ENCODE measurements around the gene DNAJC1.
"Not testable (repeated sequence)": the region's sequence is repeated elsewhere in the genome, so short reads cannot be mapped to it uniquely, and the experiment has no call there.

Gene DNAJC1

DNA sequence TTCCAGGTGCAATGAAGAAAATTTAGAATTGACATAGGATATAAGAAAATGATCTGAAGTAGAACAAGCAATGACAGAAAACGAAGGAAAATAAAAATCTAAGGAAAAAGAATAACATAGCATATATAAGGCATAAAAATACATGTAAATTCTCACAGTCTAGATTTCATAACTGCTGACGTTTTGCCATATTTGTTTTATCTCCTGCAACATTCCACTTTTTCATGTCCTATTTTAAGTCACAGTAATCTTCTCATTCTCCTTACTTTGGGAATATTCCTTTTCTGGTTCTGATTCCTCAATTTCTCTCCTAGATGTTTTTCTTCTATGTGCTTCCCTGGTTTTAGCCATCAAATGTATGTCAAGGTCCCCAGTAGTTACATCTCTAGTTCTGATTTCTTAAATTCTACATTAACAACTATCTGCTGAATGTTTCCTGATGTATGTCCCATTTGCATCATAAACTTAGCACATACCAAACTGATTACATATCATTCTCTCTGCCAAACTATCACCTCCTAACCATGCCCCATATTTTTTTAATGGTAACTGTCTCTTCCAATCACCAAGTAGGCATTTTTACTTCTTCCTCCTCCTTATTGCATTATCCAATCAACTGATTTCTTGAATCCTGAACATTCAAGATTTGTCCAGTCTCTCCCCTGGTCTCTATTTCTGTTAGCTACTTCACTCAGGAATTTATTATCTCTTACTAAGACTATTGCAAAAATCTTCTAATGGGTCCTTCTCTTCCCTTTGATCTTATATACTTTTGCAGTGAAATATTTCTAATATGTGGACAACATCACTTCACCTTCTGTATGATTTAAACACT, 171.3 kb downstream of the DNAJC1 start:
- DNase-seq (ENCODE audit: low read depth in 1 of 2, low spot score in 1 of 2): no peak

DNA sequence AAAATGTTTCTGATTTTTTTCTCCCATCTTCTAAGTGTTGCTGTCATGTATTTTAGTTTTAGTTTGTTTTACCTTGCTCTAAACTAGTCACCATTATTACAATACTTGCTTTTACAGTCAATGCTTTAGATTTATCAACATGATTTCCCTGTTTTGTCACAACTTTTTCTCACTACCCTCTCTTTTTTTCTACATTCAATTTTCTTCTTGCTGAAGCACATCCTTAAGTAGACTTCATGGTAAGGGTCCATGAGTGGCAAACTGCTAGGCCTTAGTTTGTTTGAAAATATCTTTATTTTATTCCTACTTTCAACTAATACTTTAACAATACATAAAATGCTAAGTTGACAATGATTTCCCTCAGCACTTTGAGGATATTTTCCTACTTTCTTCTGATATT, 173.5 kb downstream of the DNAJC1 start:
- no peak for DNase-seq (ENCODE audit: low read depth in 1 of 2, low spot score in 1 of 2)

DNA sequence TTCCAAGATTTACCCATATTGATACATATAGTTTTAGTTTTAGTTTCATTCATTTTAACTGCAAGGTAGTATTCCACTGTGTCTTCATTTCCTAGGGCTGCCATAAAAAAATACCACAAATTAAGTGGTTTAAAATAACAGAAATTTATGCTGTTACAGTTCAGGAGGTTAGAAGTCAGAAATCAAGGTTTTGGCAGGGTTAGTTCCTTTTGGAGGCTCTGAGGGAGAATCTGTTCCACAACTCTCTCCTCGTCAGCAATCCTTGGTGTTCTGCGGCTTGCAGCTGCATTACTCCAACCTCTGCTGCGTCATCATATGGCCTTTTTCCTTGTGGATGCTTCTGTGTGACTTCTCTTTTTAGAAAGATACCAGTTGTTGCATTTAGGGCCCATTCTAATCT, 176.2 kb downstream of the DNAJC1 start:
- DNase-seq (ENCODE audit: low read depth in 1 of 2, low spot score in 1 of 2): no peak

DNA sequence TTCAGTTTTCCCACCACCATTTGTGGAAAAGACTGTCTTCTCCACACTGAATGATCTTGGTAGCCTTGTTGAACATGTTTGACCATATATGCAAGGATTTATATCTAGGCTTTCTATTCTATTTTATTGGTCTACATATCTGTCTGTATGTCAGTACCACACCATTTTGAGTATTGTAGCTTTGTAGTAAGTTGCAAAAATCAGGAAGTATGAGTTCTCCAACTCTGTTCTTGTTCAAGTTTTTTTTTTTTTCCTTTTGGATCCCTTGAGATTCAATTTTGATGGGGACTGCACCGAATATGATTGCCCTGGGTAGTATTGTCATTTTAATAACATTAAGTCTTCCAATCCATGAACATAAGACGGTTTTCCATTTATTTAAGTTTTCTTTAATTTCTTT, 176.8 kb downstream of the DNAJC1 start:
- DNase-seq (ENCODE audit: low read depth in 1 of 2, low spot score in 1 of 2): no peak

DNA sequence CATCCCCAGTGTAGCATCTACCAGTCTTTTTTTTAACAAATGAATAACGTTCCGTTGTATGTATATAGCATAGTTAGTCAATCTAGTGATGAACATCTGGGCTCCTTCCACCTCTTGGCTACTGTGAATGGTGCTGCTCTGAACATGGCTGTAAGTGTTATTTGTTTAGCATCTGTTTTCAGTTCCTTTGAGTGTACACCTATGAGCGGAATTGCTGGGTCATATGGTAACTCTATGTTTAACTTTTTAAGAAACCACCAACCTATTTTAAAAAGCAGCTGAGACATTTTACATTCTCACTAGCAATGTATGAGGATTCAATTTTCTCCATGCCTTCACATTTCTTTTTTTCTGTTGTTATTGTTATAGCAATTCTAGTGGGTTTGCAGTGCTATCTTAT, 178.2 kb downstream of the DNAJC1 start:
- no peak for DNase-seq (ENCODE audit: low read depth in 1 of 2, low spot score in 1 of 2)

DNA sequence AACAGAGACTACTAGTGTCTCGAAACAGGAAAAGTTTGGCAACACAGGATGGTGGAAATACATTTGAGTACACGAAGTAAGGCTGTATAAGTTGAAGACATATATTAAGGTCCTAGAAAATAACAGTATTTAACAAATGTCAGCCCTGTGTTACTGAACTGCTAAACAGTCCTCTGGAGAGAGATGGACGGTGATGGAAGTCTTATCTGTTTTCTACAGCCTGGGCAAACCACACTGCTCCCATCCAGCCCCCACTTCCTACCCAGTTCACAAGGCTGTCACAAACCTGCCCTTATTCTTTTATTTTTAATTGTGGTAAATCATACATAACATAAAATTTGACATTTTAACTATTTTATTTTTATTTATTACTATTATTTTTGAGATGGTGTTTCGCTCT, 179.1 kb downstream of the DNAJC1 start:
- DNase-seq (ENCODE audit: low read depth in 1 of 2, low spot score in 1 of 2): no peak

DNA sequence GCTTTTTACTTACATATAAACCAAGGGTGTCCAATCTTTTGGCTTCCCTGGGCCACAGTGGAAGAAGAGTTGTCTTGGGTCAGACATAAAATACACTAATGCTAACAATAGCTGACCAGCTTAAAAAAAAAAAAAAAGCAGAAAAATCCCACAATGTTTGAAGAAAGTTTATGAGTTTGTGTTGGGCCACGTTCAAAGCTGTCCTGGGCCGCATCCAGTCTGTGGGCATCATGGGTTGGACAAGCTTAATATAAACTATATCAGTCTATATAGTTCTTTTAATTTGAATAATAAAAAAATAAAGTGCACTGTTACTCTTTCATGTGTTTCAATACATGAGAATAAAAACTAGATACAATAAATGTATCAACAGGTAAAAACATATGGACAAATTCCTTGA, 179.9 kb downstream of the DNAJC1 start:
- no peak for DNase-seq (ENCODE audit: low read depth in 1 of 2, low spot score in 1 of 2)

DNA sequence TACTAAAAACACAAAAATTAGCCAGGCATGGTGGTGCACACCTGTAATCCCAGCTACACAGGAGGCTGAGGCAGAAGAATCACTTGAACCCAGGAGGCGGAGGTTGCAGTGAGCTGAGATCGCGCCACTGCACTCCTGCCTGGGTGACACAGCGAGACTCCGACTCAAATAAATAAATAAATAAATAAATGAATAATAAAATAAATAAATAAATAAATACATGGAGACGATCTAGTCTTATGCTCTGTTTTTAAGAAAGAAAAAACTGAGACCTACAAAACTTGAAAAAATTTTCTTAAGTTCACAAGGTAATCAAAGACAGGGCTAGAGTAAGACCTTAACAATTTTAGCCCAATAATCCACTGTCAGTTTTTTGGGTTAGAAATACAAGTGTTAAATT, 181.3 kb downstream of the DNAJC1 start:
- DNase-seq (ENCODE audit: low read depth in 1 of 2, low spot score in 1 of 2): not testable (repeated sequence)

DNA sequence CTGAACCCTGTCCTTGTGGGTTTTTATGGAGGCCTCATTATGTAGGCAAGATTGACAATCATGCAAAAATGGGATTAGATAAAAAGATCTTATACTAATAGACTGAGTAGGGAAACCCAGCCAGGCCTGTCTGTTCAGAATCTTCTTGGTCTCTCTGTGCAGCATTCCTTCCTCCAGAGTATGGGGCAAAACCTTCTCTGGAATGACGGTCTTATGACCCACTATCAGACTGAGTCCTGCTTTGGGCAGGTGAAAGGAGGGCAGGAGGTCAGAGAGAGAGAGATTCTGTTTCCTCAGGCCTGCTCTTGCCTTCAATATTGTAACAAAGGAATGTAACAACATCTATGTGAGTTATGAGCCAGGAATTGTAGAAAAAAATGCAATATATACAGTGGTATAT, 182.6 kb downstream of the DNAJC1 start:
- DNase-seq (ENCODE audit: low read depth in 1 of 2, low spot score in 1 of 2): no peak

DNA sequence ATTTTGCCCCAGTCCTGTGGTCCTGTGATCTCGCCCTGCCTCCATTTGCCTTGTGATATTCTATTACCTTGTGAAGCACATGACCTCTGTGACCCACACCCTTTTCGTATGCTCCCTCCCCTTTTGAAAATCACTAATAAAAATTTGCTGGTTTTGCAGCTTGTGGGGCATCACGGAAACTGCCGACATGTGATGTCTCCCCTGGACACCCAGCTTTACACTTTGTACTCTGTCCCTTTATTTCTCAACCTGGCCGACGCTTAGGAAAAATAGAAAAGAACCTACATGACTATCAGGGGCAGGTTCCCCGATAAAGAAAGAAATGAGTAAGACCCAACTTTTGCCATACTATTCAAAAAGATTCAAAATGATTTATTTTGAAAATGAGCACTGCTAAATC, 185.1 kb downstream of the DNAJC1 start:
- DNase-seq (ENCODE audit: low read depth in 1 of 2, low spot score in 1 of 2): not testable (repeated sequence)

DNA sequence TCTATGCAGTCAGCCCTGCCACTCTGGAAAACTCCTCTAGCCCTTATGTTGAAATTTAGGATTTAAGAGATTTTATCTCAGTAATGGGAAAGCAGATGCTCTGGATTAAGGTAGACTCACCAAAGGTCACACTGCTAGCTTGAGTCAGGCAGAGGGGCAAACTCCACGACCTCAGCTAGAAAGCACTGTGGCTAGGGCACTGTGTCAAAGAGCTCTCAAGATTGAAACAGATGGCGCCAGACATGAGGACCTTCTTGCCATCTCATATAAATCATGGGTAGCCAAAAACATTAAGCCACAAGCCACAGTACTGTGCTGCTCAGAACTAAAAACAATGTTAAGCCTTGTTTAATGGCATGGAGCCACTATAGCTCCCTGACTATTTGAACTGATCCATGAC, 188.7 kb downstream of the DNAJC1 start:
- no peak for DNase-seq (ENCODE audit: low read depth in 1 of 2, low spot score in 1 of 2)

DNA sequence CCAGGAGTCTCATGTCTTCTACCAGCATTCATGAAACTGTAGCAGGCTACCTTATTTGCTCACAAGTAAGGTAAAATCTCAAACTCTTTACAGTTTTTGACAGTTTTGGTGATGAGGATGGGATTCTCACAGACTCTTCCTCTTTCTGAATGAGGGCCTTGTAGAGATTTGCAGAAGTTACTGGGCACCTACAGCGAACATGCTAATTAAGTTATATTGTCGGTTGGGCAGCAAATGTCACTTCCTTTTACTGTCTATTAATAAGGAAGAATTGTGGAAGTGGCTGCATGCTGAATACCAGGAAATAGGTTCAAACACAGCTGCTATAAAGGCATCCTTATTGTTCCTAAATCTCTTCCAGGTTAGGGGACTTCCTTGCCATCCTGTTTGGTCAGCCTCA, 189.6 kb downstream of the DNAJC1 start:
- DNase-seq (ENCODE audit: low read depth in 1 of 2, low spot score in 1 of 2): no peak

DNA sequence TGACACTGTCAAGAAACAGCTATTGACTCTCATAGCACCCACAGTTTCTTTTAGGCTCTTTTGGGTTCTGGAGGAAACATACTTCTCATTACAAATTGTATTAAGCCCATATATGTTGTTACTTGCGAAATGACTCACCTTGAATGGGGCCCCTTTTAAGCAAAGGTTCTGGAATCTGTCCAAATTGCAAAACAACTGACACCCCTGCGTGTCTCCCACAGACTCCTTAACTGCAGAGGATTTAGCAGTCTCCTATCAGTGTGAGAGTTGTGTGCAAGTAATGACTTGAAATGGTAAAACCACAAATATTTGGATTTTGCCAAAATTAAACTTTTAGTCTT, 192.3 kb downstream of the DNAJC1 start:
- DNase-seq (ENCODE audit: low read depth in 1 of 2, low spot score in 1 of 2): no peak

DNA sequence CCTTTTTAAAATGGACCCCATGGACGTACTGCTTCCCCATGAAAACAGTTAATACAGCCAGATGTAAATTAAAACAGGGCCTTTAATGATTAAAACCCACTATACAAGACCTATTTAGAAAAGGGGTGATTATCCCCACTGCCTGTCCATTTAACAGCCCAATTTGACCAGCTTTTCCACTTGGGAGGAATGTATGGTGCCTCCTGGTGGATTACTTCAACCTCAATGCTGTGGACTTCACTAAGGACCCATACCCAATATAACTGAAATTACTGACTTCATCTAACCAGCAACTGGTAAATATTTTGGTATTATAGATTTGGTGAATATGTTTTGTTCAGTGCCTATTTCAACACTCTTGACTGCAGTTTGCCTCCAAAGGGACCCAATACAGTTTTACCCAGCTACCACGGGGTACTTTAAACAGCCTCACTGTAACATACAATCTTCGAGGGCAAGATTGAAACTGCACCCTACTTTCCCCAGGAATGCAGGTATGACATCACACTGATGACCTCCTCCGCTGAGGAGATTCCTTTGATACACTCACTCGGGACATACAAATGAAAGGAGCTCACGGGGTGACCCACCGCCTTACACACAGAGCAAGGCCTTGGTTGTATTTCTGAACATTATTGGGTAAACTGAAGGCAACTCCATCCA, 192.8 kb downstream of the DNAJC1 start:
- DNase-seq (ENCODE audit: low read depth in 1 of 2, low spot score in 1 of 2): no peak

DNA sequence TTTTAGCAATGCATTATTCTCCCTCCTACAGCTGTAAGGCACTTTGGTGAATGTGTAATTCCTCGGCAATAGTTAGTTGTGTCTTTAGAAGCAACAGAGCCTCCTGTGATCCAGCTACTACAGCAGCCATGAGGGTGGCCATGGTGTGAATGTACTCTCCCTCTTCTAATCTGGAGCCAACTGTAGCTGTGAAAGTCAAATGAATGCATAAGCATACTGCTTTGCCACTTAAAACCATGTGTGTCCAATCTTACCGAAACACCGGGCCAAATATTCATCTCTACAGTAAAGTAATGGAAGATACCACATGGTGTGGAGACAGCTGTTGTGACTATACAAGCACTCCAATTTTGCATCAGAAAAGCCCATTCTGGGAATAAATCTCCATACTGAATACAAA, 195.0 kb downstream of the DNAJC1 start:
- DNase-seq (ENCODE audit: low read depth in 1 of 2, low spot score in 1 of 2): no peak

DNA sequence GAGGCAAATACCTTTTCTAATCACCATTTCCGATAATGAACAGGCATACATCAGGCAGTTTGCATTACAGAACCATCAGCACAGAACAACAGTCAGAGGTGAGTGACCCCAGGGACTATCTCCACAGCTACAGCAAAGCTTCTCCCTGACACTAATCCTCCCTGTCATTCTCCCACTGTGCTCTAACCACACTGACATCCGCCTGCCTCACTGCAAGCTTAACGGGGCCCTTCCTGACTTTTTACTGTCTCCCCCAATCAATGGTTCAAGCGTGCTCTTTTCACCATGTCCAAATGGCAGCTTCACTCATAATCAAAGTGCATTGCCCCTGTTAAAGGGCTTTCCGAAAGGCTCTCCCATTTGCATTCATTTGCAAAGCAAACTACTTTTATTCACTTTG, 196.3 kb downstream of the DNAJC1 start:
- no peak for DNase-seq (ENCODE audit: low read depth in 1 of 2, low spot score in 1 of 2)

DNA sequence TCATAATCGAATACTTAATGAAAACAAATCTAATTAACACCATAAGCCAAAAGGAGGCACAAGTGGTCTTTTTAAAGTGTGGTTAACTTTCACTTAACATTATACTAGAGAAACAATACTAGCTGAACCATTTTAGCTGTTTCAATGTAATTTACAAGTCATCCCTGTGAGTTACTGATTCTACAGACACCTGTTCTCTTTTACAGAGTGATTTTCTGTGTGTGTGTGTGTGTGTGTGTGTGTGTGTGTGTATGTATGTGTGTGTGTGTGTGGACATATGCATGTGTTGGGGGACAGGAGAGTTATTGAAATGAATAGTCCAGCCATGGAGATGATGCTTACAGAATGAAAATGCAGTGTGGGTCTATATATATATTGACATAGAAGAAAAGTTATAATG, 200.2 kb downstream of the DNAJC1 start:
- no peak for DNase-seq (ENCODE audit: low read depth in 1 of 2, low spot score in 1 of 2)

DNA sequence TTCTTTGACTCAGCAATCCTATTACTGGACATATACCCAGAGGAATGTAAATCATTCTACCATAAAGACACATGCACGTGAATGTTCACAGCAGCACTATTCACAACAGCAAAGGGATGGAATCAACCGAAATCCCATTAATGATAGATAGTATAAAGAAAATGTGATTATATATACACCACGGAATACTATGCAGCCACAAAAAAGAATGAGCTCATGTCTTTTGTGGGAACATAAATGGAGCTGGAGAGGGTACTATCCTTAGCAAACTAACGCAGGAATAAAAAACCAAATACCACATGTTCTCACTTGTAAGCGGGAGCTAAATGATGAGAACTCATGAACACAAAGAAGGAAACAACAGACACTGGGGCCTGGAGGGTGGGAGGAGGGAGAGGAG, 201.9 kb downstream of the DNAJC1 start:
- no peak for DNase-seq (ENCODE audit: low read depth in 1 of 2, low spot score in 1 of 2)

DNA sequence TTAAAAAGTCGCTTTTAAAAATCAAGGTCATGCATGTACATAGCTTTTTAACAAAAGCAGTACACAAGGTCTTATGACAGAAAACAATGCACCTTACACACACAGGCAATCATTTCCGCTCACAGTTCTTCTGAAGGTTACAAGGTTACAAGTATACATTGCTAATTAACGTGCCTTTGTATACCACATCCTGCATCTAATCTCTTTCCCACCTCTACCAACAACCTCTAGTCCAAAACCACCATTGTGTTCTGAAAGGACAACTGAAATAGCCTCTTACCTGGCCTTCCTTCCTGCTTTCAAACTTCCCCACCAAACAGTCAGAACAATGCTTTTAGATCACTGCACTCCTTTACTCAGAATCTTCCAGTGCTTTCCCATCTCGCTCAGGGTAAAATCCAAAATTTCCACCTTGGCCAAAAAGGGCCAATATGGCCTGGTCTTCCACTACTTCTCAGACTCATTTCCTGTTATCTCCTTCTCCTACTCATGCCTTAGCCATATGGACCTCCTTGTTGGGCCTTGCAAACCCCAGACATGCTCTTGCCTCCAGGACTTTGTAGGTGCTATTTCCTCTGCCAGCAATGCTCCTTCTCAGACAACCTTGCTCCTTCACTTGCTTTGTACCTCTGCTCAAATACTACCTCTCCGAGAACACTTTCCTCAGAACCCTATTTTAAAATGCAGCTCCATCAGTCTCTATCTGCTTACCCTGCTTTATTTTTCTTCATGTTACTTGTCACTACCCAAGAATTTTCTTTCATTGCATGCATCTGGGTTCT, 205.4 kb downstream of the DNAJC1 start:
- DNase-seq (ENCODE audit: low read depth in 1 of 2, low spot score in 1 of 2): no peak

DNA sequence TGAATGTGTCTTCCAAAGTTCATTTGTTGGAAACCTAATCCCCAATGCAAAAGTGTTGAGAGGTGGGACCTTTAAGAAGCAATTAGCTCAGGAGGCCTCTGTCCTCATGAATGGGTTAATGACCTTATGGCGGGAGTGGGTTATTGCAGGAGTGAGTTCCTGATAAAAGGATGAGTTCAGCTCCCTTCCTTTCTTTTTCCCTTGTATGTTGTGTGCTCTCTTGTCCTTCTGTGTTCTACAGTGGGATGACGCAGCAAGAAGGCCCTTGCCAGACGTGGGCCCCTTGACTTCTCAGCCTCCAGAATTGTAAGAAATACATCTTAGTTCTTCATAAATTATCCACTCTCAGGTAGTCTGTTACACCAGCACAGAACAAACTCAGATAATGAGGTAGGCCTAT, 206.0 kb downstream of the DNAJC1 start:
- DNase-seq (ENCODE audit: low read depth in 1 of 2, low spot score in 1 of 2): no peak

DNA sequence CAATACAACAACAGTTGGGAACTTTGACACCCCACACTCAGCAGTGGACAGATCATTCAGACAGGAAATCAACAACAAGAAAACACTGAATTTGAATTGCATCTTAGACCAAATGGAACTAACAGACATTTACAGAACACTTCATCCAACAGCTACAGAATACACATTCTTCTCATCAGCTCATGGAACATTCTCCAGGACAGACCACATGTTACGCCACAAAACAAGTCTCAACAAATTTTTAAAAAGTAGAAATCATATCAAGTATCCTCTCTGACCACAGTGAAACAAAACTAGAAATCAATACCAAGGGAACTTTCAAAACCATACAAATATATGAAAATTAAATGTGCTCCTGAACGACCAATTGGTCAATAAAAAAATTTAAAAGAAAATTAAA, 212.3 kb downstream of the DNAJC1 start:
- no peak for DNase-seq (ENCODE audit: low read depth in 1 of 2, low spot score in 1 of 2)

DNA sequence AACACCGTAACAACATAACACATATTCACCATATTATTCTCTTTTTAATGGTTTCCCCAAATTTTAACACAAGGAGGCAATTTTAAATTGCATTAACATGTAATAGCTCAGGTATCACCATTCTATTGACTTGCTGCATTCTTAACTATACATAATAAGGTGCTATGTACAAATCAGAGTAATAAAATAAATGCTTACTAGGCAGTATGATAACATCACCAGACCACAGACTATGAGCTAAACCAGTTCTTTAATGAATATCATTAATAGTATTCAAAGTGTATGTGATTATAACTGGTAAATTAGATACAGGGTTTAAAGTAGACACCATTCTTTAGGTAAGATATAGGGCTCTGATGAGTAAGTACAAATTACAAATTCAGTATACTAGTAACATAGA, 226.6 kb downstream of the DNAJC1 start:
- no peak for DNase-seq (ENCODE audit: low read depth in 1 of 2, low spot score in 1 of 2)
